ENCODE results near the gene EPB41.

EPB41 gene

GRCh38 chr1:28983509-28984310 lies 69.3 kb downstream of the EPB41 start:
- no peak for DNase-seq (ENCODE audit: low read depth)
- no peak overlapping the region for H3K4me3 ChIP-seq (ENCODE audit: low read depth, low read length)
- TF ChIP-seq, protein P1, sequence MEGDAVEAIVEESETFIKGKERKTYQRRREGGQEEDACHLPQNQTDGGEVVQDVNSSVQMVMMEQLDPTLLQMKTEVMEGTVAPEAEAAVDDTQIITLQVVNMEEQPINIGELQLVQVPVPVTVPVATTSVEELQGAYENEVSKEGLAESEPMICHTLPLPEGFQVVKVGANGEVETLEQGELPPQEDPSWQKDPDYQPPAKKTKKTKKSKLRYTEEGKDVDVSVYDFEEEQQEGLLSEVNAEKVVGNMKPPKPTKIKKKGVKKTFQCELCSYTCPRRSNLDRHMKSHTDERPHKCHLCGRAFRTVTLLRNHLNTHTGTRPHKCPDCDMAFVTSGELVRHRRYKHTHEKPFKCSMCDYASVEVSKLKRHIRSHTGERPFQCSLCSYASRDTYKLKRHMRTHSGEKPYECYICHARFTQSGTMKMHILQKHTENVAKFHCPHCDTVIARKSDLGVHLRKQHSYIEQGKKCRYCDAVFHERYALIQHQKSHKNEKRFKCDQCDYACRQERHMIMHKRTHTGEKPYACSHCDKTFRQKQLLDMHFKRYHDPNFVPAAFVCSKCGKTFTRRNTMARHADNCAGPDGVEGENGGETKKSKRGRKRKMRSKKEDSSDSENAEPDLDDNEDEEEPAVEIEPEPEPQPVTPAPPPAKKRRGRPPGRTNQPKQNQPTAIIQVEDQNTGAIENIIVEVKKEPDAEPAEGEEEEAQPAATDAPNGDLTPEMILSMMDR (conservative IDR thresholded peaks at IDR 0.05; ENCODE audit: low read depth, low read length), result no peak

DNA sequence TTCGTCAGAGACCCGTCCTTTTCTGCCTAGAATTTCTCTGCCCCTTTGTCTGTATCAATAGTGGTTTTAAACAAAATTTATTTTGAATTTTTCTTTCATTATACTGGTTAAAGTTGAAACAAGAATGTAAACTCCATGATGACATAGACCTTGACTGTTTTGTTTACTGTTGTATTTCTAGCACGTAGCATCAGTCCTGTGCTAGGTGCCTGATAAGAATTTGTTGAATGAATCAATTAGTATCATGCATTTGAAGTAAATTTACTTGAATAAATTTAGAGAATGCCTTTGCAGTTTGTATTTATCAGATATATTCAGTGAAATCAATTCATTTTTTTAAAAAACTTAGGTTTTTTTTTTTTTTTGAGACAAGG lies 69.9 kb downstream of the EPB41 start:
- DNase-seq (ENCODE audit: low read depth), result no peak
- TF ChIP-seq, protein P1 (conservative IDR thresholded peaks at IDR 0.05; ENCODE audit: low read depth, low read length), result no peak
- no peak overlapping the region for H3K4me3 ChIP-seq (ENCODE audit: low read depth, low read length)

- TF ChIP-seq, protein P1 (conservative IDR thresholded peaks at IDR 0.05; ENCODE audit: low read depth, low read length), result no peak
- no peak for DNase-seq (ENCODE audit: low read depth)
- H3K4me3 ChIP-seq (ENCODE audit: low read depth, low read length), result no peak overlapping the region
These were observed 71.1 kb downstream of the EPB41 start for GRCh38 chr1:28985427-28985826.

GRCh38 chr1:28986306-28986910 lies 72.0 kb downstream of the EPB41 start:
- peak; percentile 26 for DNase-seq (ENCODE audit: low read depth)
- no peak overlapping the region for H3K4me3 ChIP-seq (ENCODE audit: low read depth, low read length)
- TF ChIP-seq, protein P1 (conservative IDR thresholded peaks at IDR 0.05; ENCODE audit: low read depth, low read length), result no peak

- TF ChIP-seq, protein P1 (conservative IDR thresholded peaks at IDR 0.05; ENCODE audit: low read depth, low read length), result no peak
- DNase-seq (ENCODE audit: low read depth), result no peak
- H3K4me3 ChIP-seq (ENCODE audit: low read depth, low read length), result no peak overlapping the region
These were observed 88.4 kb downstream of the EPB41 start for GRCh38 chr1:29002792-29003191.

GRCh38 chr1:29004288-29004687 lies 89.9 kb downstream of the EPB41 start:
- H3K4me3 ChIP-seq (ENCODE audit: low read depth, low read length), result no peak overlapping the region
- DNase-seq (ENCODE audit: low read depth), result no peak
- TF ChIP-seq, protein P1 (conservative IDR thresholded peaks at IDR 0.05; ENCODE audit: low read depth, low read length), result no peak

DNA sequence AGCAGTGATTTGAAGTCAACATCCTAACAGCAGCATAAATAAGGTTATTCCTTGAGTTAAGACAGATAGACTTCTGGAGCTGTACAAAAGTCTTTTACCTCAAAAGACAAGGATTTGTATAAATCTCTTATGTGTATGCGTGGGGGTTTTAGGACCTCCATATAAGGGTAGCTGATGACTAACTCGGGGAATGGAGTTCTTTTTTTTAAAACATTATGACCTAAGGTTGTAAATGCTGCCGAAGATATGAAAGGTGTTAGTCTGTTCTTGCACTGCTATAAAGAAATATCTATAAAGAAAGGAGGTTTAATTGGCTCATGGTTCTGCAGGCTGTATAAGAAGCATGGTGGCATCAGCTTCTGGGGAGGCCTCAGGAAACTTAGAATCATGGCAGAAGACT lies 90.4 kb downstream of the EPB41 start:
- TF ChIP-seq, protein P1 (conservative IDR thresholded peaks at IDR 0.05; ENCODE audit: low read depth, low read length), result no peak
- DNase-seq (ENCODE audit: low read depth), result no peak
- no peak overlapping the region for H3K4me3 ChIP-seq (ENCODE audit: low read depth, low read length)

Data from choroid plexus epithelial cell (primary cell).